22Rv1 (cell line): ENCODE data around the gene RGS11.

Experiments
- ZFX ChIP-seq: fragments of 450-650 bp; IDR thresholded peaks from 2 replicates; pipeline ENCODE4 v1.6.1; 2017; ENCODE audit warnings: antibody characterized with exemption, borderline replicate concordance
- TF ChIP-seq, protein P1 (sequence below): fragments of 450-650 bp; IDR thresholded peaks from 2 replicates; pipeline ENCODE4 v1.5.1; 2017; ENCODE audit warnings: mild to moderate bottlenecking

DNA sequence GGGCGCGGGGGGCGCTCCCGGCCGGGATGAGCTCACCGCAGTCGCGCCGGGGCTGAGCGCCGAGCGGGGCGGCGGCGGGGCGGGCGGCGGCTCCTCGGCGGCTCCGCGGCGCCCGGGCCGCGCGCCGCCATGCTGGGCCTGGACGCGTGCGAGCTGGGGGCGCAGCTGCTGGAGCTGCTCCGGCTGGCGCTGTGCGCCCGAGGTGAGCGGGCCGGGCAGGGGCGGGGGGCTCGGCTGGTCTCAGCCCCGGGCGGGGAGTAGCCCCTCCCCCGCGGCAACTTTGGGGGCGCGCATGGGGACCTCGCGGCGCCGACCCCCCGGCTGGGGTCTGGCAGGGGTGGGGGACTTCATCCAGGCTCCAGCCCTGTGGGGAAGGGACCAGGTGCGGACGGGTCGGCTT, 4.8 kb upstream of the RGS11 start, which contains the start of gene ARHGDIG:
- TF ChIP-seq, protein P1, sequence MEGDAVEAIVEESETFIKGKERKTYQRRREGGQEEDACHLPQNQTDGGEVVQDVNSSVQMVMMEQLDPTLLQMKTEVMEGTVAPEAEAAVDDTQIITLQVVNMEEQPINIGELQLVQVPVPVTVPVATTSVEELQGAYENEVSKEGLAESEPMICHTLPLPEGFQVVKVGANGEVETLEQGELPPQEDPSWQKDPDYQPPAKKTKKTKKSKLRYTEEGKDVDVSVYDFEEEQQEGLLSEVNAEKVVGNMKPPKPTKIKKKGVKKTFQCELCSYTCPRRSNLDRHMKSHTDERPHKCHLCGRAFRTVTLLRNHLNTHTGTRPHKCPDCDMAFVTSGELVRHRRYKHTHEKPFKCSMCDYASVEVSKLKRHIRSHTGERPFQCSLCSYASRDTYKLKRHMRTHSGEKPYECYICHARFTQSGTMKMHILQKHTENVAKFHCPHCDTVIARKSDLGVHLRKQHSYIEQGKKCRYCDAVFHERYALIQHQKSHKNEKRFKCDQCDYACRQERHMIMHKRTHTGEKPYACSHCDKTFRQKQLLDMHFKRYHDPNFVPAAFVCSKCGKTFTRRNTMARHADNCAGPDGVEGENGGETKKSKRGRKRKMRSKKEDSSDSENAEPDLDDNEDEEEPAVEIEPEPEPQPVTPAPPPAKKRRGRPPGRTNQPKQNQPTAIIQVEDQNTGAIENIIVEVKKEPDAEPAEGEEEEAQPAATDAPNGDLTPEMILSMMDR = no peak
- no peak for TF ChIP-seq ZFX
